SIG-M5 treated with dmso at 0.1 percent for 504 hours (cell line): Measurements from ENCODE around the gene C5orf46.
"Not testable (repeated sequence)": the region's sequence is repeated elsewhere in the genome, so short reads cannot be mapped to it uniquely, and the experiment has no call there.

Experiments
- DNase-seq: peaks from one replicate; lab custom pipeline; 2025; ENCODE audit not compliant: unreplicated experiment; lab: John Stamatoyannopoulos, UW

Gene C5orf46

DNA sequence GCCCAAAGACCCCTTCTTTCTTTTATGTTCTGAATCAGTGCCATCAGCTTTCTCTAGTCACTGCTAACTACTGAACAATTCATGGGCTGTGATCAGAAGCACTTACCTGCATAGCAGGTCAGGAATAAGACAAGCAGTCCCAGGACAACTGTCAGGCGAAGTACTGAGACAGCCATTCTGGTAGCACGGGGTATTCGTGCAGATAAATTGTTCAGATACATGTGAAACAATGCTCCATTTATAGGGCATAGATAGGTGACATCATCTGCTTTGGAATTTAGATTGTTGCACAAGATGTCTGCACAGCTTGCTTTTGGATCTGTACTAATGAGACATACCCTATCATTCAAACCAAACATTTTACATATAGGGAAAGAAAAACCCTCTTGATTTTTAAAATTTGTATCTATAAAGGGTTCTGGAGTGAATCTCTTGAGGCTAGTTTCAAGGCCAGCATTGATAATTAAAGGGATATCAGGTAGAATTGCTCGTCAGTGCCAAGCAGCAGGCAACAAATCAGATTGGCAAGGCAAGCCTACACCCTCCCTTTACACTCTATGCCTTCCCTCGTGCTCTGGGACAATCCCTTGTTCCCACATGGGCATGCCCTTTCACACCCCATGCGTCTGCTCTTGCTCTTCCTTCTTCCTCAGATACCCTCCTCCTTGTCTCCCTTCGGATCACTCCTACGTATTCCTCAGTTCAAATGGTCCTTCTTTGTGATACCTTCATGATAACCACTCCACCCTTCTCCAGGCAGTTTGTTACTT is at the start of gene C5orf46:
TSS of gene C5orf46 (minus strand) at position 213 of the 770 bp plus-strand sequence. CDS start at position 176, 37 bp downstream.
- no peak for DNase-seq

DNA sequence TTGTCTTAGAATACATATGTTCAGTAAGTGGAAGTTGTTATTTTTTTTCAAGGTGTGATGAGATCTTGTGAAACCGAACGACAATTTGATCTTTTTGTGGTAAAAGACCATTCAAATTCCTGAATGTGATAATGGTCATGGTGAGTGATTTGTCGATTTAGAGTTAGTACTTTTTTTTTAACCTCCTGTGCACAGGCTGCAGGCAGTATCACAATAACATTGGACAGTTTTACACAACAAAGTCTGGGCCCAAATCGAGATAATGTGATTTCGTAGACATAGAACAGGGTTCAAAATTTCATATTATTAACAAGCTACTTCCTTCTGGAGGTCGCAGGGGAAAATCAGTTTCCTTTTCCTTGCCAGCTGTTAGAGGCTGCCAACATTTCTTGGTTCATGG is 48.6 kb upstream of the C5orf46 start:
- no peak for DNase-seq

DNA sequence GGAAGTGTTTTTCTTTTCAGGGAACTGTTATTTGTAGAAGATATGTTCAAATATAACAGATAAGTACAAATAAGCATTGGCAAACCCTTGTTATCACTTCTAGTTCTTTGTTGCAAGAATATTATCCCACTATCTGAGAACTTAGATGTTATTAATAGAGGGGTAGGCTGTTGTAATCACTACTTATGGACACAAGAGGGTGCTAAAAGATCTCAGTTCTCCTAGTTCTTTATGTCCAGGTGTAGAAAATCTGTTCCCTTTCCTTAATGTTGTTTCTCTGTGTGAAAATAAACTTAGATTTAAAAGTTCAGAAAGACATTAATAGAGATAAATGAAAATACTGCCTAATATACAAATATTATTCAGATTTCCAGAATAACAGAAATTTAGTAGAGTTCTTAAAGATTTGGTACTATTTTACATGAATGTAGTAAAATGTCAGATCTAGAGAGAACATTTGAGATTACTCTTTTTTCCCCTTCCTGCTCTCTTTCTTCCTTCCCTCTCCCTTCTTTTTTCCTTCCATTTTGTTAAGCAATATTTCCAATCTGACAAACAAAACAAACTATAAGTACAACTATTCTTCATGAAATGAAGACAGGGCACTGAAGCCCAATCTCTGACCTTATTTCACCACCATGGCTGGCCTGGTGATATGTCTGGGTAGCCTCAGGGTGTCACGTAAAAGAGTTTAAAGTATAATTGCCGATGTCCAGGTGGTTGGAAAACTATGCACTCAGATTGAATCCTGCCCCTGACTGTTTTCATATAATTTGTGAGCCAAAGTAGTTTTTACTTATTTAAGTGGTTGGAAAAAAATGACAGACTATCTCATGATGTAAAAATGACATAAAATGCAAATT is 43.6 kb upstream of the C5orf46 start:
- peak; percentile 56 for DNase-seq

DNA sequence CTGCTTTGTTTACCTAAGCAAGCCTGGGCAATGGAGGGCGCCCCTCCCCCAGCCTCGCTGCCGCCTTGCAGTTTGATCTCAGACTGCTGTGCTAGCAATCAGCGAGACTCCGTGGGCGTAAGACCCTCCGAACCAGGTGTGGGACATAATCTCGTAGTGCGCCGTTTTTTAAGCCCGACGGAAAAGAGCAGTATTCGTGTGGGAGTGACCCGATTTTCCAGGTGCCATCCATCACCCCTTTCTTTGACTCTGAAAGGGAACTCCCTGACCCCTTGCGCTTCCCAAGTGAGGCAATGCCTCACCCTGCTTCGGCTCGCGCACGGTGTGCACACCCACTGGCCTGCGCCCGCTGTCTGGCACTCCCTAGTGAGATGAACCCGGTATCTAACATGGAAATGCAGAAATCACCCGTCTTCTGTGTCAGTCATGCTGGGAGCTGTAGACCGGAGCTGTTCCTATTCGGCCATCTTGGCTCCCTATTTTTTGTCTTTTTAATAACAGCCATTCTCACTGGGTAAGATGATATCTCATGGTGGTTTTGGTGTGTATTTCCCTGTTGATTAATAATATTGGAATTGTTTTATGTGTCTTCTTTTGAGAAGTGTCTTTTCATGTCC is 40.4 kb upstream of the C5orf46 start:
- DNase-seq, result not testable (repeated sequence)

DNA sequence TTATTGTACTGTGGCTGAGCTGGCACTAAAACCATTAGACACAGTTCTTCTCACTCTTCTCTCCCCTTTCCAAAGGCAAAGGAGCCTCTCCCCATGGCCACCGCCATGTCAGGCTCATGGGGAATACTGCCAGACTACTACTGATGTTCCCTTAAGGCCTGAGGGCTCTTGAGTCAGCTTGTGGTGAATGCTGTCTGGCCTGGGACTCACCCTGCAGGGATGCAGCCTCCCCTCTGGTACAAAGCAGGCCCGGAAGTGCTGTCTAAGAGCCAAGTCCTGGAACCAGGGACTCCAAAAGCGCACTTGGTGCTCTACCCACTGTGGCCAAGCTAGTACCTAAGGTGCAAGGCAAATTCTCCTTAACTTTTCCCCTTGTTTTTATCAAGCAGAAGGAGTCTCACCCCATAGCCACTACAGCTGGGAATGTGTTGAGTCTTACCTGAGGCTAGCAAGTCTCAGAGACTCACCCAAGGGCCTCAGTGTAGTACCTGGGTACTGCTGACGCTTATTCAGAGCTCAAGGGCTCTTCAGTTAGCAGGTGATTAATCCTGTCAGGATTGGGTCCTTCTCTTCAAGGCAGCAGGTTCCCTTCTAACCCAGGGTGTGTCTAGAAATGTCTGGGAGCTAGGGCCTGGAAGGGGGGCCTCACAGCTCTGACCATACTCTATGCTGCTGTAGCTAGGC is 33.2 kb upstream of the C5orf46 start:
- no peak for DNase-seq

DNA sequence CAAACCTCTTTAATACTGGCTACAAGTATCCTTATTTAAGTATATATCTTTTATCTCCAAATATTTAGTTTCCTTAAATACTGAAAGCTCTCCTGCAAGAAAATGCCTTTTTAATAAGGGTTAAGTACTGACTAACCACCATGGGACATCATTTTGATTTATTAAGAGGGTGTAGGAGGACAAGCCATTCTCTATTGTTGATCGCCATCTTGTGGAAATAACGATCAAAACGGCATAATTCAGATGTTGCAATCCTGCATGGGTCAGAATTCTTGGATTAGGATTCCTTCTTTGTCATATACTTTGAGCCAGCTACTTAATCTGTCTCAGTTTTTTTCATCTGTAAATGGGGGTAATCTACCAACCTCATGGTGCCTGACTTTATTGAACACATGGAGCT is 28.7 kb upstream of the C5orf46 start:
- DNase-seq, result peak; percentile 74

DNA sequence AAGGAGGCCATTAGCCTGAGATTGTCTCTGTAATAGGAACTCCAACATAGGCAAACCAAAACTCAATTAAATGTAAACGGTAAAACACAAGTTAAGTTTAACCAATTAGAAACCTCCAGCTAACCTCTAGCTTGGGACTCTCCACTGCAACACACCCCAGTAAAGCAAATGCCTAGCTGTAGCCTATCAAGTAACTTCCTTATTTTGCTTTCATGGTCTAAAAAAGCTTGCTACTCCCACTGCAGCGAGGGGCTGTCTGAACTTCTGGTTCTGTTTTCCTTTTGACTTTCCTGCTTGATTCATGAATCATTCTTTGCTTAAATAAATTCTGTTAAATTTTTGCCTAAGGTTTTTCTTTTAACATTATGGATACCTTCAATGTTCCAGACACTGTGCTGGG is 24.4 kb upstream of the C5orf46 start:
- peak; percentile 80 for DNase-seq

DNA sequence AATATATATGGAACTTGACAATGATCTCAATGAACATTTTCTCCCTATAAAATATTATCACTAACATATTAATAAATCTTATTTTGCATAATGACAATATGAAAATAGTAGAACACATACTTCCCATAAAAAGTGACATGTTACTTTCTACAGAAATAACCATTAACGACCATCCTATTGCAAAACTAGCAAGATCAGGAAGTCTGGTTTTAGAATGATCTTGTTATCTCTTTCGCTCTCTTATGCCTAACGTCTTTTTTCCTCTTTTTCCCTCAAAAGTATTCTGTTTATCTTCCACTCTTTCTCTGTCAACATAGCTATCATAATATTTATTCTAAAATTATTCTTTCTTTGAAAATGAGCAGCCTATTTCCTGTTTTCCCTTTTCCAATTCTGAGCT is 21.6 kb upstream of the C5orf46 start:
- peak; percentile 74 for DNase-seq

DNA sequence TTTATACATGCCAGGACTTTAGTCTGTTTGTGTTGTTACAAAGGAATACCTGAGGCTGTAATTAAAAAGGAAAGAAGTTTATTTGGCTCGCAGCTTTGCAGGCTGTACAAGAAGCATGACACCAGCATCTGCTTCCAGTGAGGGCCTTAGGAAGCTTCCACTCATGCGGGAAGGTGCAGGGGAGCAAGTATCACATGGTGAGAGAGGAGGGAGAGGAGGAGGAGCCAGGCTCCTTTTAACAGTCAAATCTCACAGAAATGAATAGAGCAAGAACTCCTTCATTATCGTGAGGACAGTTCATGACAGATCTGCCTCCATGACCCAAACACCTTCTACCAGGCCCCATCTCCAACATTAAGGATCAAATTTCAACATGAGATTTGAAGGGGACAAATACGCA is 18.7 kb upstream of the C5orf46 start:
- DNase-seq, result no peak

DNA sequence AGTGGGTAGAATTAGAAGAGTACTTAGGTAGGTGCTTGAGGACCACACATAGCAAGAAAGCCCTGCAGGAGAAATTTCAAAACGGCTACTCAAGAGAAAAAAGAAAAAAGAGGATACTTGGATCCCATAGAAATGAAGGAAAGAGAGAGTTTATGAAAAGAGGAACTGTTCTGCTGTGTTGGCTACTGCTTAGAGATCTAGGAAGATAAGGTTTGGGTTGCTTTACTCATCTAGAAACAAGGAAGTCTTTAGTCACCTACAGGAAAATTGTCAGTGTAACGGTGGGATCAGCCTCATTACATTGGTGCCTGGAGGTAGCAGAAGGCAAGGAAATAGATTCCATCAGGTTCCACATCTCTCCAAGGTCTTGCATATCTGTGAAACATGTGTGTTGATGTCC is 14.8 kb upstream of the C5orf46 start:
- peak; percentile 90 for DNase-seq

DNA sequence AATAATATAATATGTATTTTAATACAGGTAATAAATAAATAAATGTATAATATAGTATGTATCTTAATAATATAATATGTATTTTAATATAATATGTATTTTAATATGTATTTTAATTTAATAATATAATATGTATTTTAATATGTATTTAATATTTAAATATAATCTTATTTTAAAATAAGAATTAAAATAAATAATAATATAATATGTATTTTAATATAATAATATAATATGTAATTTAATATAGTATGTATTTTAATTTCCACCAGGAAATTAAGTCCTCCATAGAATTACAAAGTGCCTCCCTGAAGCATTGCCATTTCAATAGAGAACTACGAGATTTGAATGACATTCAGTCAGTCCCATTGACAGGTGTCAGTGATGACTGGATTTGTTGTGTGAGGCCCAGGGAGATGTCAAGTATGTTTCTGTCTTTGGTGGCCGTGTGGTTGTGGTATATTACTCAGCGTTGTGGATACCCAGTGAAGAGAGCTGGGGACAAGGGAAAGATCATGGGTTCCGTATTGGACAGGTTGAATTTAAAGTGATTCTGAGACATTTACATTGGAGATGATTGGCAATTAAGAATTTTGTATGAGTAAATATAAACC is 14.2 kb upstream of the C5orf46 start:
- DNase-seq, result no peak

DNA sequence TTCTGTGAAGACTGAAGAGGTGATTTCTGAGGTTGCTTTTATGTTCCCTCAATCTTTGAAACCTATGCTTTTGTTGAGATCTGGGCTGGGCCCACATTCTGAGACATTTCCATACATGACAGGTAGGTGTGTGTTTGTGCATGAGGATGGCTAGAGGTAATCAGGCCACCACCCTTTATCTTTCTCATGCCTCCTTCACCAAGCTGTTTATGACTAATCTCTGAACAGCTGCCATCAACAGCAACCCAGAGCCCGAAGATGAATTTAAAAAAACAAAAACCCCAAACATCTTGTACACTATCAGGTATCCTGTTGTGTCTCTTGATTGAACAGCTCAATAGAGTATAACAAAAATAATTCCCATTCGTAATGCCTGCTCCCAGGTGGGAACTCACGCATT is 12.6 kb upstream of the C5orf46 start:
- no peak for DNase-seq

DNA sequence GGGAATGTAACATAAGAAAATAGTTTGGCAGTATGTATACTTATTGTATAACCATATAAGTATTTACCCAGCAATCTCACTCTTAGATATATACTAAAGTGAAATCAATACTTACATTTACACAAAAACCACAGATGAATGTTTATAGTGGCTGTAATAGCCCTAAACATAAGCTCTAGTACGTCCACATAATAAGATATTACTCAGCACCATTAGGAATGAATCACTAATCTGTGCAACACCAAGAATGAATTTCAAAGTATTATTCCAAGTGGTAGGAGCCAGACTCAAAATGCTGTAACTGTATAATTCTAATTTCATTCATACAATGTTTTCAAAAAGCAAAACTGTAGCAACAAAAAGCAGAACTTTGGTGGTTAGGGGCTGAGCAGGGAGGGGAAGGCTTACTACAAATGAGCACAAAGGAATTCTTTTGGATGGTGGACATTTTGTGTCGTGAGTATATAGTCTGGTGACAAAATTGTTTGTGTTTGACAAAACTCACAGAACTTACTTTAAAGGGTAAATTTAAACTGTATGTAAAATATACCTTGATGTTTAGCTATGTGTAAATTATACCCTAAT is 11.9 kb upstream of the C5orf46 start:
- DNase-seq, result no peak

DNA sequence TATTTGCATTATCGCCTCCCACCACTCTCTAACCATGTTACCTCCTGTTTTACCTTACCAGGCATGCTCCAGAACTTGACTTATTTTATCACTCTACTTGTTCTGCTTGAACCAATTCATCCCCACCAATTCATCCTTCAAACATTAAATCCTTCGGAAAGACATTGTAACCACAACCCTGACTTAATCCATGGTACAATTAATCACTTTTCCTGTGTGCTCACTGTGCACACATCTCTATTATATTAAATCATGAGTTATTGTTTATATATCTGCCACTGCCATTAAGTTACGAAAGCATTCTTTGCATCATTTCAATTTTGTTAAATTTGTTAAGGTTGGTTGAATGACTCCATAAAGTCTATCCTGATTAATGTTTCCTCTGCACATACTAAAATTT is 7.4 kb upstream of the C5orf46 start:
- DNase-seq, result no peak

DNA sequence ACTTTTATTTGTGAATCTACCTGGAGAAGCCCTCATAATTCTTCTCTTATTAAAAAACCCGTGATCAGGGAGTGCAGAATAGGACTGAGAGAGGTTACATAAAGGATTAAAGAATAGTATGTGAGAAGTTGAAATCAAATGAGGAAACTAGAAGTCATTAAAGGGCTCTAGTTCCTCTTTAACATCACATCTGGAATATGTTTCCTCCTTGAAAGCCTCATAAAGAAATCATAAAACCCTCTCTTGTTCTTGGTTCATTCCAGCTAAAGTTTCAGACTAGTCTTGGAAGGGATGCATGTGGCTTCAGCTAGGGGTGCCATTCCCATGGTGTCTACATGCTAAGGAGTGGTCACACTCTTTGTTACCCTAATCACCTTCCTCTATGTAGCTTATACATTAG is 5.7 kb upstream of the C5orf46 start:
- peak; percentile 70 for DNase-seq

DNA sequence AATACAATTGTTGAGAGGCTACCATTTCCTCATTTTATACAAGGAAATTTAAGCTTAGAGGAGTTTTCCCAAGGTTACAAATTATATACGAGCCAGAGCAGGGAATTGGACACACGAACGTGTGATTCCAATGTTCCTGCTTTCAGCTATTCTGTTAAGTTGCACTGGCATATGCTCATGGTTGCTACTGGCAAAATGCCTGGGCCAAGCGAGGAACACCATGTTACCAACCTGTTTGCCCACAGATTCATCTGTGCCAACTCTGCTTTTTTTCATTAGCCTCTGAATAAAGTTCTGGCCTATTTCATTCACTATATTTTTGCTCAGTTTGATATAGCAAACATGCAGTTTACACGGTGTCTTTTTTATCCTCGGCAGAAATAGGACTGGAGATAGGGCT is 5.1 kb upstream of the C5orf46 start:
- no peak for DNase-seq

DNA sequence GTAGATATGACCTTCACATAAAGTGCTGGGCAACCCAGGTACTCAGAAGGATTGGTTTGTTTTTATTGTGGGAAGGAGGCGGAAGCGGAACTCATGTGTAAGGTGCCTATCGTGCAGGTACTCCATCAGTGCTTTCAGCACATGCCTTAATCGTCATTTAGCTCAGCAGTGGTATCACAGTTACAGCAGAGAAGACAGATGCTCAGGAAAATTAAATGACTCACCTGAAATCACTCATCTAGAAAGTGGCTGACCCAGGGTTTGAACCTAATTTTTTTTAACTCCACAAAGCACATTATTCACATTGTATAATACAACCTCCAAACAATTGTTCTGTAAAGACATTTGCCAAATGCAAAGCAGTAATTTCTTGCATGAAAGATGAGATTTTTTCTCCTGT is 2.2 kb downstream of the C5orf46 start:
- DNase-seq, result no peak

DNA sequence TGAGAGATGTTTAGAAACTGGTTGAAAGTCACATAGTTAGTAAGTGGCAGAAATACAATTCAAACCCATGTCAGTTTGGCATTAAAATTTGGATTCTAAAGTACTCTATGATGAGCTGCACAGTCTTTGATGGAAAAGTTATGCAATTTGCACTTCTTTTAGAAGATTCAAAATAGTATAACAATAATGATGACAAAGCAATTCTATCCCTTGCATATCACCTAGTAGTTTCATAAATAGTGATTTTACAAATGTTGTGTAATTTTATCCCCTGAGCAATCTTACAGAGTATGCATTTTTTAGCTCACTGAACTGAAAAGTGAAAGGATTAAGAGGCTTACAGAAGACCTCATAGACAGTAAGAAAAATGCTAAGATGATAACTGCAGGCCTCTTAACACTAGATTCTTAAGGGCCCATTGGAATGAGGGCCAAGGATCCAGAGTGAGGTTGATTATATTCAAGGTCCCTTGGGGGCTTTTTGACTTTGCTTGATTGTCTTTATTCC is 3.7 kb downstream of the C5orf46 start:
- no peak for DNase-seq

DNA sequence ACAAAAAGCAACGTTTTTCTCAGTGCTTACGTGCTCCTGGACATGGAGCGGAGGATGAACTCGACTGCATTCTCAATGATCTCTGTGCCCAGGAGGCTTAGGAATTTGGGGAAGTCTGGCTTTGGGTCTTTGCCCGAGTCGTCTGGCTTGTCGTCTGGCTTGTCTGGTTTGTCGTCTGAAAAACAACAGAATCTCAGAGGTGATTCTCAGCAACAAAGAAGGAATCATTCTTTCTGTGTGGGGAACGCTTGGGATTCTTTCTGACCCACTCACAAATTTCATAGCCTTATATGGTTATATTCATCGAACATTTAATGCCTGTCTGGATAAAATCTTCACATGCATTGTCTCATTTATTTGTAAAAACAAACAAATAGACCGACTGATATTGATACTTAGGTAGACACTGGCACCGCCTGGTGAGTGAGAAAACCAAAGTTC is 4.7 kb downstream of the C5orf46 start:
- no peak for DNase-seq

DNA sequence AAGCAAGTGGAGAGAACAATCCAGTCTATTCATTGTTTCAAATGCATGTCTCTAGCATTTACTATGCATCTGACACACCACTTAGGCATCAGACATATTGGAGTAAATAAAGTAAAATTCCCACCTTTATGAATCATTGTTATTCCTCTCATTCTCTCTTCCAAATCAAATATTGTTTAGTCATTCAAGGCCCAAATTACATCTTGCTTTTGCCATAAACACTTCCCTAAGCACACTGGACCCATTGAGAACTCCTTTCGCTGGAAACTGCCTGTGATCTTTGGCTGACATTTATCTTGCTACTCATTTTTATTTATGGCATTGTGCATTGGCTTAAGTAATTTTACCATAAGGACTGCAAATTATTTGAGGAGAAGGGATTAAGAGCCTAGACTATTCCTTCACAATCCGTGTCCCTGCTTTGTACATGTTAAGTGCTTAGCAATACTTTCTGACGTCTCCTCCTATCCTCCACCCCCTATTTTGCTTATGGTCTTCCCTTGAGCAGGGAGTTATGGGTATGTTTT is 7.4 kb downstream of the C5orf46 start:
- DNase-seq, result no peak
